GM03348 (cell line): ENCODE measurements around the gene PPP1R10.
"Not testable (repeated sequence)": the region's sequence is repeated elsewhere in the genome, so short reads cannot be mapped to it uniquely, and the experiment has no call there.

Experiments
- DNase-seq: peaks from one replicate; pipeline ENCODE4 v3.0.0; 2012; ENCODE audit warnings: low spot score

The PPP1R10 gene

DNA sequence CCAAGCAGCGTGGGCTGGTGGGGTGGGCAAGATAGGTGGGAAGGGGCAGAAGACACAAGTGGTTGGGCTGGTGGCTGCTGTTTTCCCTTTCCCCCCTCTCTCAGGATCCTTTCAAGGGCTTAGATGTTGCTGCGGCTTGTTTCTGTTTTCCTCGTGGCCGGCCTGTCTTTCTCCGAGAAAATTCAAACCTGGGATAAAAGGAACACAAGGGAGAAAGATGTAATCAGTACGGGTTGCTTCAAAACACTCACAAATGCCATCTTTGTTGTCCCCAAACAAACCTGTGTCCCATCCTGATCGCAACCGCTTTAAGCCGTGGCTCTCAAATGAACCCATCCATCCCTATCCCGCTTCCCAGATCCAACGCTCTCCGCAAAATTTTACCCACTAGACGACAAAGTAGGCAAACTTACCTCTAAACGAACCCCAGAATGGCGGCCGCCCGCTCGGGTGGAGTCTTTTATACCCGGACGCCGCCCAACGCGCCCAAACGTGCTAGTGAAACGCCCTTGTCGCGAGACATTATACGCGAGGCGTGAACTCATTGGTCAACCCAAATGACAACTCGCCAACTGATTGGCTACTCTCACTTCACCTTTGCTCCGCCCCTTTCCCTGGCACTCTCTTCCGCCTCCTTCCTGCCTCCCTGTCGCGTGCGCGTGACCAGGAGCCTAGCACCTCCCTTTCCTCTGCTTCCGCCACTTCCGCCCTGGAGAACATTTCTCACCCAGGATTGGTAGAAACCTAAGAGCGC, at the start of gene PPP1R10:
TSS of gene PPP1R10 (minus strand) at position 433 of the 754 bp plus-strand sequence. CDS start 7,299 bp downstream, outside the sequence.
- peak; percentile 95 for DNase-seq

- DNase-seq: not testable (repeated sequence)
These were observed 49.3 kb upstream of the PPP1R10 start for GRCh38 chr6:30666300-30666699.

DNA sequence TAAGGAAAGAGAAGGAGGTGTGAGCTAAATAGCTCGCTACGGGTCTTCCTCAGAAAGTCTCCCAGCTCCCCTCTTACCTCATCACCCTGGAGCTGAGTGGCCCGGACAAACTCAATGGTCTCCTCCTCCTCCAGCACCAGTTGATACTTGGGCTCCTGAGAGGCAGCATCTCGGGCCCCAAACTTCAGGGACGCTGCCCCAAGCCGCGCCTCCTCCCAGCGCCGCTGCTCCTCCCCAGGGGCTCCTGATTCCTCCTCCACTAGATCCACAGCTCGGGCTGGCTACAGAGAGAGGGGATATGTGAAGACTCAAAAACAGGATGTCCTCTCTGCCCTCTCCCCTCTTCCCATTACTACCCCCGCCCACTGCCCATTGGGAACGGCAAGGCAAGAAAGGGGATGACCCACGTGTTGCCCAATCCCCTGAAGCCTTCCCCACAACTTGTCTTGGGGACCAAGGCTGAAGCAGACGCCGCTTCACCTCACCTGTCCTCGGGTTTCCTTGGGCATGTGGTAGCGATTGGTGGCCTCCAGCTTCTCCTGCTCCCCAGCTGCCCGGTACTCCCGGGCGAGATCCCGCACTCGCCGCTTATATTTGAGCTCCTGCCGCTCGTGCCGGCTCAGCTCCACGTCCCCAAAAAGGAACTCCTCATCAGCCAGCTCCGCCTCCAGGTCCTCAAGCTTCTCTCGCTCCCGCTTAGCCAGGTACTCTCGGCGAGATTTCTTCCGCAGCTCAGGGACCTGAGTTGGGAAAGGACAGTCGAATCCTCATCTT, 48.1 kb upstream of the PPP1R10 start:
- DNase-seq: no peak

GRCh38 chr6:30657922-30658321, 40.9 kb upstream of the PPP1R10 start:
- DNase-seq: not testable (repeated sequence)

DNA sequence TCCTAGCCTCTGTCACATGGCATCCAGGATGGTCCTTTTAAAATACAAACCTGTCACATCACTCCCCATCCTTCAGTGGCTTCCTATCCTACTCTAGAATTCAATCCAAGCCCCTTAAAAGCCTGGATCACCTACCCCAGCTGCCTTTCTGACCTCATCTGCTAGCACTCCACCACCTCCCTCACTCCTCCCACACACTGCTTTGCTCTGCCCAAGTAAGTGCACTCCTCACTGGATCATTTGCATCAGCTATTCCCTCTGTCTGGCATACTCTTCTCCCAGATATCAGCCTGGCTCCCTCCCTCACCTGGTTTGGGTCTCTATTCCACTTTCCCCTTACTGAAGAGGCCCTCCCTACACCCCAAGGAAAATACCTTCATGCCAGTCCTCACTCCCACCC, 40.4 kb upstream of the PPP1R10 start:
- no peak for DNase-seq

DNA sequence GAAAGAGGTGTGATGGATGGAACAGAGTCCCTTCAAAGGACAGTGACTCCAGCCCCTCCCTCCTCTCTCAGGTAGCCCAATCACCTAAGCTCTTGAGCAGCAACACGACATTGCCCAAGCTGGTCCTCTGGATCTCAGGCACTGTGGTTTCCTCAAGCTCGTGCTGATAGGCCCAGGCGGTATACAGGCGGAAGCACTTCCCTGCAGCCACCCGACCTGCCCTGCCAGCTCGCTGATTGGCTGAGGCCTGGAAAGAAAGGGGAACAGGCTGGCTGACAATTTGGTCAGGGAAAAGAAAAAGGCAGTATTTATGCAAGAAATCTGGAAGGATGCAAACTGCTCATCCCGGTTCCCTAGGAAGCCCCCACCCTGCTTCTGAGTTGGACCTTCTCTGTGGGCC, 39.5 kb upstream of the PPP1R10 start:
- DNase-seq: no peak

GRCh38 chr6:30655743-30656094, 38.7 kb upstream of the PPP1R10 start:
- DNase-seq: no peak

DNA sequence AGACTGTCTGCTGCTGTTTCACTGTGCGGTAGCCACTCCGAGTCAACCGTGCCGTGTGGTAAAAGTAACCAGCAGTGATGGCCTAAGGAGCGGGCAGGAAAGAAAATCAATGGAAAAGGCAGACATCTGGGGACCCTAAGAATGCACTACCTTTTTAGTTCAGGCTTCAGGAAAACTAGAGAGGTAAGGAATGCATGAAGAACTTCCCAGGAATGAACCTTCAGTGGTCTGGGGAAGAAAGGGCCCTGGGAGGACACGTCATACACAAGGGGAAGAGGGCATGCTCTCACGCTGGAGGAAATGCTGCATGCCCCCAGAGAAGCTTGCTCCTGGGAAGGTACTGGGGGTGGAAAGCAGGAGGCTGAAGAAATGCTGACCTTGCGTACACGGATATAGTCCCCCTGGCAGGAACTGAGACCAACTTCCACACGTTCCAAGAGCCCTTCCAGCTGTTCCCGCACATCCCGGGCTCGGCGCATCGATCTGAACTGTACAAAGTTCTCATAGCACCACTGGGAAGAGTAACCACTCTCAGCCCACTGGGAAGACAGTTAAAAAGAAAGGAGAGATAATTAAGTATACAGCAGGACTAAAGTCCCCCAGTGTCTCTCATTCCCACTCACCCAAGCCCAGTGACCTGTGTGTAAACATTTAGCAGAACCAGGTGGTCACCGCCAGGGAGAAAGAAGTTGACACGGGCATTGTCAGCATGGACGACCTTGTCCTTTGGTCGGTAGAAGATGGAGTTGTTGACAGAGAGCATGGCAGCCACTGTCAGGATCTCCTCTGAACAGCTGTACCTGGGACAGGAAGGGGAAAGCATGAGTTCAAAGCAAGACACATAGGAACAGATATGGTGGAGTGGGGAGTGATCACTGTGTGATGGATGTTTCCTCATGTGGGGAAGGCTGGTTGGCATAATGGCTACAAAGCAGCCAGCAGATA, 38.0 kb upstream of the PPP1R10 start:
- no peak for DNase-seq

- no peak for DNase-seq
These were observed 34.1 kb upstream of the PPP1R10 start for GRCh38 chr6:30651143-30651542.

- peak; percentile 89 for DNase-seq
These were observed 30.4 kb upstream of the PPP1R10 start for GRCh38 chr6:30647242-30648116.

DNA sequence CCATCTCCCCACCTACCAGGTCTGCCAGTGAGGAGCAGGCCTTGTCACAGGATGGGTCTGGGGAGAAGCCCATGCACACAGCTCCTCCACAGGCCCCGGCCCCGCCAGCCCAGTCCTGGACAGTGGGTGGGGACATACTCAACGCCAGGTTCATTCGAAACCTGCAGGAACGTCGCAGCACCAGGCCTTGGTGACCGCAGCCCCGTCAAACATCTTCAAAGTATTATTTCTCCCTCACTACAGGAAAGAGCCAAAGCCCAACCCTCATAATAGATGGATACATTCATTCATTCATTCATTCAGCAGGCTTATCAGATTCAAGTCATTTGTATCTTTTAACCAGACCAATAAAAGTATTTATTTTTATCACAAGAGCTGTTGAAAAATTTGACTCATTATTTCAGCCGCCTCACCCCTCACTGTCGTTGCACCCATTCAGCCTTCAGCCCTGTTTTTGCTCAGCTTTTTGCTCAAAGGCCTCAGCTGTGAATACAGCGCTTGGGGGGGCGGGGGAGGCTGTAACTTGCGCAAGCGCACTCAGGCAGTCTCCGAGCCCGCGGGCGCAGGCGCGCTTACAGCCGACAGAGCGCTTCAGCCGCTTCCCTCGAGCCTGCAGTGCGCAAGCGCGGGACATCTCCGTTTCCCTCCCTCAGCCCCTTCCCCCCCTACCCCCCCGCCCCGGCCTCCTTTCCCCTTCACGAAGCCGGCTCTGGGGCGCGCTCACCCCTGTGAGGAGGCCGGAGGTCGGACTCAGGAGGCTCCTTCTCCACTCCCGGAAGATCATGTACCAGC, 29.6 kb upstream of the PPP1R10 start, which contains the start of gene C6orf136:
TSS of gene C6orf136 (plus strand) at position 684 of the 792 bp plus-strand sequence. CDS start at position 783, 99 bp downstream.
- DNase-seq: peak; percentile 99

- DNase-seq: no peak
These were observed 28.9 kb upstream of the PPP1R10 start for GRCh38 chr6:30645989-30646388.

DNA sequence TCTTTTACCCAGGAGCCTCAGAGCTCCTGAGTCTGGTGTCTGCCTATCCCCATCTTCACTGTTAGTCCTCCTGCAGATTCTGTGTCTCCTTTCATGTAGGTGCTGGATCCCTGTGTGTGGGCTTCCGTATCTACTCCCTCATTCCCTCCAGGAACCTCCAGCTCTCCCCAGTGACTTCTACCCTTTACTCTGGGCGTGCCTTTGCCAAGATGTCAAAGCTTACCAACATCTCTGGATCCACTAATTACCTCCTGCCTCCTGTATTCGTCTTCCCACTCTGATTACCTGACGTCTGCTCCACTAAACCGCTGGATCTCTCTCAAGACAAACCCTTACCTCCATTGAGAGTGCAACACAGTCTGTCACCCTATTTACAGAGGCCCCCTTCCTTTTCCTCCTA, 27.7 kb upstream of the PPP1R10 start:
- no peak for DNase-seq

DNA sequence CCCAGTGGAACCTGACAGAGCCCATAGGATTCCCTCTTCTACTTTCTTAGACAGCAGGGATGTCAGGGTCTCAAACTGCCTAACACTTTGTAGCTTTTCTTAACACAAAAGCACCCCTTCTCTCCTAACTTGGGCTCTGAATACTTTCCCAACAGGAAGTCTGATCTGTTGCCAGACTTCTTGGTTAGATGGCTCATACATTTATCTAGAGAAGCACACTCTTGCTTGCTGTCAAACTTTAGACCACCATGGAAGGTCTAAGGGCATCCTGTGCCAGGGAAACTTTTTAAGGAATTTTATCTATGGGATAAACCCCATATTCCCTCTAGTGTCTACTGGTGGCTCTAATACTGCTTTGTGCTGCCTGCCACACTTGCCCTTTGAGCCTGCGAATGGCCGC, 26.6 kb upstream of the PPP1R10 start:
- DNase-seq: no peak

DNA sequence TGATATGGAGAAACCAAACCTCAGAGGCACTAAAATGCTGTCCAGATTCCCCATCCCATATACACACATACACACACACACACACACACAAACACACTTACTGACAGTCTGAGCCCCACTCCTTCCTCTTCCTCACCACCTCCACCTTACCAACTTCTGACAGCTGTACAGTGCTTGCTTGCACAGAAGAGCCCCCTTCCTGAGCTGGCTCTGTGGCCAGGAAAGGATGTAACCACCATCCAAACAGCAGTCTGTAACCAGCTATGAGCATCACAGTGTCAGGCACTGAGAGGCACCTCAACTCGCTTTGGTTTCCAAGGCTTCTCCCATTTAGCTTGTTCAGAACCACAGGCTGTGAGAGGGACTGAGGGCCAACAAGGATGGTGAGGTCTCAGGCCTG, 24.0 kb upstream of the PPP1R10 start:
- no peak for DNase-seq

DNA sequence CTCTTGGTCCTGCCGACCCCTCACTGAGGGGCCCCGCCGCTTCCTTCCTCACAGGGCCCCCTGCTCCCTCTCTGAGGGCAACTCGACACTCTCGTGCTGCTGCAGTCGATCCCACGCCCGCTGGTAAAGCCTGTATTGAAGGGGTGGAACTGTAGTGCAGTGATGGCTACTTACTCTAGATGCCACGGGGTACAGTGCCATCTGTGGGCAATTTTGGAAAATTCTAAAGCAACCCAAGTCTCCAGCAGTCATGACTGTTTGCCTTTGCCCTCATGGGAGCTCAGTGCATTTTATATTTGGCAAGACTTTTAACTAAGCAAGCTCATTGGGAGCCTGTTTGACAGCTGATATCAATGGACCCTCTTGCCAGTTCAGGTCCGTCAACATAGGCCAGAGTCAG, 23.4 kb upstream of the PPP1R10 start:
- no peak for DNase-seq

GRCh38 chr6:30635834-30636233, 18.8 kb upstream of the PPP1R10 start:
- DNase-seq: no peak

GRCh38 chr6:30626484-30627366, 9.7 kb upstream of the PPP1R10 start, which contains the start of gene ATAT1:
TSS of gene ATAT1 (plus strand) at chr6:30626874.
- DNase-seq: peak; percentile 94

DNA sequence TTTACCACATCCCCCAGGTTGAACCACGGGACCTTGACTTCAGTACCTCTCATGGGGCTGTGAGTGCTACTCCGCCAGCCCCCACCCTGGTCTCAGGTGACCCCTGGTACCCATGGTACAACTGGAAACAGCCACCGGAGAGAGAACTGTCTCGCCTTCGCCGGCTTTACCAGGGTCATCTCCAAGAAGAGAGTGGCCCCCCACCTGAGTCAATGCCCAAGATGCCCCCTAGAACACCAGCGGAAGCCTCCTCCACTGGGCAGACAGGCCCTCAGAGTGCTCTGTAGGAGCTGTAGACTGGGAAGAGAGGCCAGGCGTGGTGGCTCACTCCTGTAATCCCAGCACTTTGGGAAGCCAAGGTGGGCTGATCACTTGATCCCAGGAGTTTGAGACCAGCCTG, 8.5 kb upstream of the PPP1R10 start:
- DNase-seq: no peak
